ENCODE results near the gene ATP8B1.

GRCh38 chr18:57816208-57816954 is 13.3 kb upstream of the ATP8B1 start:
- TF ChIP-seq RCOR1 (IDR thresholded peaks at IDR 0.05; ENCODE audit: low read depth, low read length), result no peak
- TF ChIP-seq, protein P1, sequence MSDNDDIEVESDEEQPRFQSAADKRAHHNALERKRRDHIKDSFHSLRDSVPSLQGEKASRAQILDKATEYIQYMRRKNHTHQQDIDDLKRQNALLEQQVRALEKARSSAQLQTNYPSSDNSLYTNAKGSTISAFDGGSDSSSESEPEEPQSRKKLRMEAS (IDR thresholded peaks at IDR 0.05), result no peak
- TF ChIP-seq, protein P2, sequence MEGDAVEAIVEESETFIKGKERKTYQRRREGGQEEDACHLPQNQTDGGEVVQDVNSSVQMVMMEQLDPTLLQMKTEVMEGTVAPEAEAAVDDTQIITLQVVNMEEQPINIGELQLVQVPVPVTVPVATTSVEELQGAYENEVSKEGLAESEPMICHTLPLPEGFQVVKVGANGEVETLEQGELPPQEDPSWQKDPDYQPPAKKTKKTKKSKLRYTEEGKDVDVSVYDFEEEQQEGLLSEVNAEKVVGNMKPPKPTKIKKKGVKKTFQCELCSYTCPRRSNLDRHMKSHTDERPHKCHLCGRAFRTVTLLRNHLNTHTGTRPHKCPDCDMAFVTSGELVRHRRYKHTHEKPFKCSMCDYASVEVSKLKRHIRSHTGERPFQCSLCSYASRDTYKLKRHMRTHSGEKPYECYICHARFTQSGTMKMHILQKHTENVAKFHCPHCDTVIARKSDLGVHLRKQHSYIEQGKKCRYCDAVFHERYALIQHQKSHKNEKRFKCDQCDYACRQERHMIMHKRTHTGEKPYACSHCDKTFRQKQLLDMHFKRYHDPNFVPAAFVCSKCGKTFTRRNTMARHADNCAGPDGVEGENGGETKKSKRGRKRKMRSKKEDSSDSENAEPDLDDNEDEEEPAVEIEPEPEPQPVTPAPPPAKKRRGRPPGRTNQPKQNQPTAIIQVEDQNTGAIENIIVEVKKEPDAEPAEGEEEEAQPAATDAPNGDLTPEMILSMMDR (IDR thresholded peaks at IDR 0.05), result no peak
- no peak for TF ChIP-seq RNF2 (IDR thresholded peaks at IDR 0.05; ENCODE audit: borderline replicate concordance, low read depth)
- no peak for TF ChIP-seq EP300 (IDR thresholded peaks at IDR 0.05)
- TF ChIP-seq MYC (IDR thresholded peaks at IDR 0.05; ENCODE audit: borderline replicate concordance, low read length), result no peak
- TF ChIP-seq CEBPB (IDR thresholded peaks at IDR 0.05), result no peak
- no peak for TF ChIP-seq JUNB (IDR thresholded peaks at IDR 0.05)
- TF ChIP-seq, protein P3, sequence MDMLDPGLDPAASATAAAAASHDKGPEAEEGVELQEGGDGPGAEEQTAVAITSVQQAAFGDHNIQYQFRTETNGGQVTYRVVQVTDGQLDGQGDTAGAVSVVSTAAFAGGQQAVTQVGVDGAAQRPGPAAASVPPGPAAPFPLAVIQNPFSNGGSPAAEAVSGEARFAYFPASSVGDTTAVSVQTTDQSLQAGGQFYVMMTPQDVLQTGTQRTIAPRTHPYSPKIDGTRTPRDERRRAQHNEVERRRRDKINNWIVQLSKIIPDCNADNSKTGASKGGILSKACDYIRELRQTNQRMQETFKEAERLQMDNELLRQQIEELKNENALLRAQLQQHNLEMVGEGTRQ (IDR thresholded peaks at IDR 0.05), result no peak

Measured in A549 (cell line).